Right forelimb (tissue), 1 donor: ENCODE results near the gene STARD5.

Source experiments
- DNase-seq: peaks from one replicate; pipeline ENCODE4 v3.0.0-alpha.2; 2018

STARD5 gene

GRCh38 chr15:81270781-81271491 lies 53.0 kb downstream of the STARD5 start:
- DNase-seq, result no peak

- no peak for DNase-seq
These were observed 53.8 kb downstream of the STARD5 start for GRCh38 chr15:81270188-81270587.

DNA sequence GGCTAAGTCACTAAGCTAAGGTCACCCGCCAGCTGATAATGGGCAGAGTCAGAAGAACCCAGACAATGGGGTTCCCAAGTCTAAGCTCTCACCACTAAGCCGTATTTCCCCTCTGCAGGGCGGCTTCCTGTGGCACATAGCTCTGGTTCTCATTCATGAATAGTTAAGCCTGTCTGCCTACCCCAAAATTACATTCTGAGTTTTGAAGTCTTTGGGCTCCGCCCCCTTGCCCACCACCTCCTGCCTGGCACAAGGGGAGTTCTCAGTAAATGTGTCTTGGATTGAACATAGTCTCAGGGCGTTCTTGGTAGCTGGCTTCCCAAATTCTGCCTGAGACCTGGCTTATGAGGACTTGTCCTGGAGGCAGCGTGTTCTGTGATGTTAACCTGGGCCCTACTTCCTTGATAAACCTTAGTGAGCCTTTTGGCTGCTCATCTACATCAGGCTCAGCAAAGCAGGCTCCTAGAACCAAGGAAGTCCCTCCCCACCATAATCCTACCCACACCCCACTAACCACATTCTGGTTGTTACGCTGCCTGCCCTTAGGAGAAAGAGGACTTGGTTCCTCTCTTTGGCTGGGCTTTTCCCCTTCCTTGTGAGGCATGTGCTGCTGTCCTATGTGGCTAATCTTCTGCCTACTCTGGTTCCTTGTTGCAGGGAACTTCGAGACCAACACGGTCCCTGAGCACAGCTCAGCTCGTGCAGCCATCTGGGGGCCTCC lies 54.9 kb downstream of the STARD5 start:
- DNase-seq, result no peak

DNA sequence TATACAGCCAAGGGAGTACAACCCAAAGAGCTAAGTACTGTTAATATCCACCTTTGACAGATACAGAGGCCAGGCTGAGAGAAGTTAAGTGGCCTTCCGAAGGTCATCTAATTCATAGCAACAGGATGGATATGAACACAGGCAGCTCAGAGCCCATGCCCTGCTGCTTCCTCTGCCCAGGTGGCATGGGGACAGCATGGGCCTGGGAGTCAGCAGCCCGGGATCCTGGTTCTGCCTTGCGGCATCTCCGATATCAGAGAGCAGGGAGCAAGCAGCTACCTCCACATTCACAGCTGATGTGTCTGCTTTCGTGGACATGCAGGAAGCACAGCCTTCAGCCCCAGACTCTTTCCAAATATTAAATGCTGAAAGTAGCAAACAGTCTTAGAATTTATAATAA lies 55.6 kb downstream of the STARD5 start:
- no peak for DNase-seq

DNA sequence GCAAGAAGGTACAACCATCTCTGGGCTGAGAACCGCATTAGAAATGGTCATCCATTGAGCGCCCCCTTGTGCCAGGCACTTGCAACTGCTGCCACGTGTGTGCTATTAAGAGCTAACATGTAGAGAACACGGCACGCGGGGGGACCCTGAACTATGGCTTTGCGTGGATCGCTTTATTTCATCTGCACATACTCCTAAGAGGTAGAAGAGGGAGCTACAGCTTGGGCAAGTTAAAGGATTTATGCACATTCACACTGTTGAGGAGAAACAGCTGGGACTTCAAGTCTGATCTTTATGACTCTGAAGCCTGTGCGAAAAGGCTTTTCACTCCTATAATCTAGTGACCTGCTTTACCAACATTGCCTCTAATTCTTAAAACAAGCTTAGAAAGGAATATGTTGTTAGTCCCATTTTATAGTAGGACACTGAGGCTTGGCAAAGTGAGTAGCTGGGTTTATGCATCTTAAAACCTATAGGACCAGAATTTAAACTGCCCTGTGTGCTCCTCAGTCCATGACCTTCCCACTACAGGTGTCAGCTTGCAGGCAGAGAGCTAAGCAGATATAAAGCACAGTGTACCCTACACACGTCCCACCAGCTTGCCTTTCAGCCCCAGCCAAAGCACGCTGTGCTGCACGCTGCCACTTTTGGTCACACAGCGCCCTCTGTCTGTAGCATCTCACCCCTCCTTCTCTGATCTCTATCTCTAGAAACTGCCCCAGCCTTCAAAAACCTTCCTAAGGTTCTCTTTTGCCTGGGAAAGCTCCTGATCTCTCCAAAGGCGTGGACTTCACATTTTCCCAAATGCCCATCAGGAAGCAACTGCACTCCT lies 57.8 kb downstream of the STARD5 start:
- peak; percentile 91 for DNase-seq

- DNase-seq, result no peak
These were observed 58.5 kb downstream of the STARD5 start for GRCh38 chr15:81265256-81265943.

GRCh38 chr15:81264072-81264857 lies 59.7 kb downstream of the STARD5 start:
- DNase-seq, result no peak

GRCh38 chr15:81263477-81263876 lies 60.5 kb downstream of the STARD5 start:
- no peak for DNase-seq

GRCh38 chr15:81261172-81261811 lies 62.6 kb downstream of the STARD5 start:
- no peak for DNase-seq

DNA sequence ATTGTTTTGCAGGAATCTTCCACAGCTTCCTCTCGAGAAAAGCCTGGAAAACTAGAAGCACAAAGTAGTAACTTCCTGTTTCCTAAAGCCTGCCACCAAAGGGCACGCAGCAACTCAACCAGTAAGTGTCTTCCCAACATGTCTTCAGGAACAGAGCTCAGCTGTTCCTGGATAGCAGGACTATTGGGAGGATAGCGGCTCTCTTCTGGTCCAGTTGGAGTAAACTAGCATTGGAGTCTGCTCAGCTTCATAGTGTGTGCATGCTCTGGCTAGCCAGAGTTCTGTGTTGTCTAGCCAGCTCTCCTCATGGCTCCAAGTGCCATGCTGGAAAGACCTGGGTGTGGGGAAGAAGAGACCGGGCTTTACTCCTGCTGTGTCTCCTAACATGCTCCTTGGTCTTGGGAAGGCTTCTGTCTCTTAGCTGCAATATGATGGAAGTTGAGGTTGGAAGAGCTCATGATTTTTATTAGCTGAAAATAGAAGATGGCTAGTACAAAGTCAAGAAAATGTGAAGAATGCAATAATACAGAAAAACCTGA lies 64.1 kb downstream of the STARD5 start:
- no peak for DNase-seq
